ENCODE data around the gene RPRD2. TPM values are rescaled to one million over a fixed set of nuclear protein-coding genes. Genes with fewer than 3 reads are reported as not detected.

Gene RPRD2
- polyA plus RNA-seq, 3 donors, result 5.9 to 9.7 (median 8.2) TPM

GRCh38 chr1:150320667-150320978 is 43.3 kb upstream of the RPRD2 start:
- Histone ChIP-seq H3K79me2 (ENCODE audit: insufficient read depth, low read length) (peaks cover 43% of the 10 kb centered on the region), H3K9me3 (replicated peaks in 1 of 2; ENCODE audit: control insufficient read depth in 1 of 2, insufficient read depth in 1 of 2, low read length in 2 of 2) (no peaks in the 10 kb centered on the region)
- 82% methylated on average over 6 of the region's 8 CpGs for WGBS (ENCODE audit: insufficient coverage)

GRCh38 chr1:150321826-150322166 is 42.2 kb upstream of the RPRD2 start:
- H3K79me2 ChIP-seq (ENCODE audit: insufficient read depth, low read length), result peaks cover 55% of the 10 kb centered on the region
- no peak for TF ChIP-seq CTCF (IDR thresholded peaks at IDR 0.05)
- H3K4me1 Mint-ChIP-seq, result peaks cover 19% of the 10 kb centered on the region
- peak overlapping the region; percentile 78 for H2AFZ ChIP-seq (ENCODE audit: insufficient read depth, low read depth, low read length, poor library complexity, severe bottlenecking)
- DNase-seq, result peak in 2 of 3 donors; percentile 0 to 22
- peaks cover 21% of the 10 kb centered on the region in 2 donors for H3K4me1 ChIP-seq (ENCODE audit: control insufficient read depth in 1 of 2, insufficient read depth in 2 of 2, low read length in 2 of 2)
- intact Hi-C loops (cut with micrococcal nuclease), result loop anchor here (2.0 to 5.0 kb wide), 2 partner anchors 41 to 53 kb away; partner anchors contain the start of genes RPRD2 (in 2 of the 2) and APH1A (in 1 of the 2)
- no peaks in the 10 kb centered on the region for H3K9me3 Mint-ChIP-seq
- H3K36me3 ChIP-seq (replicated peaks in 1 of 2; ENCODE audit: control insufficient read depth in 1 of 2, insufficient read depth in 2 of 2, low read length in 2 of 2), result peaks cover 21 to 28% of the 10 kb centered on the region in 2 donors
- peaks cover 14% of the 10 kb centered on the region for H4K20me1 ChIP-seq (ENCODE audit: insufficient read depth, low read length)
- no peaks in the 10 kb centered on the region for H3K27me3 ChIP-seq (ENCODE audit: control insufficient read depth in 2 of 2, insufficient read depth in 2 of 2, low read length in 2 of 2)
- peak overlapping the region; percentile 81 for H3K9ac ChIP-seq (ENCODE audit: insufficient read depth, low read length, poor library complexity, severe bottlenecking)
- H3K27ac ChIP-seq (ENCODE audit: low read depth in 1 of 2, low read length in 2 of 2), result peak overlapping the region; percentile 92 to 93
- whole genome bisulfite sequencing (ENCODE audit: insufficient coverage), result 0% methylated on average over 2 of the region's 9 CpGs
- H3K4me3 ChIP-seq (replicated peaks in 1 of 3; ENCODE audit: low read depth in 2 of 3, low read length in 3 of 3), result peak overlapping the region; percentile 86 to 94 (median 93)
- no peaks in the 10 kb centered on the region for H3K9me3 ChIP-seq (replicated peaks in 1 of 2; ENCODE audit: control insufficient read depth in 1 of 2, insufficient read depth in 1 of 2, low read length in 2 of 2)
- H3K36me3 Mint-ChIP-seq, result peaks cover 25 to 37% of the 10 kb centered on the region in 2 donors
- H3K27me3 Mint-ChIP-seq (ENCODE audit: low read depth in 3 of 3), result no peaks in the 10 kb centered on the region
- H3K4me2 ChIP-seq (replicated peaks; ENCODE audit: extremely low read depth, low read length, poor library complexity, severe bottlenecking), result peak overlapping the region; percentile 90
- H3K27ac Mint-ChIP-seq, result peak overlapping the region; percentile 99 to 100 (median 100)
- H3K4me3 Mint-ChIP-seq, result peak overlapping the region; percentile 99 to 100

More at GRCh38 chr1:150320667-150320978, 43.3 kb upstream of the RPRD2 start:
- peaks cover 25 to 29% of the 10 kb centered on the region in 2 donors for H3K4me1 ChIP-seq (ENCODE audit: control insufficient read depth in 1 of 2, insufficient read depth in 2 of 2, low read length in 2 of 2)
- H3K9ac ChIP-seq (ENCODE audit: insufficient read depth, low read length, poor library complexity, severe bottlenecking), result peak overlapping the region; percentile 81
- Mint-ChIP-seq H3K27me3 (ENCODE audit: low read depth in 3 of 3) (no peaks in the 10 kb centered on the region), H3K27ac (peak overlapping the region; percentile 99 to 100 (median 100)), H3K9me3 (no peaks in the 10 kb centered on the region), H3K36me3 (peaks cover 14 to 25% of the 10 kb centered on the region in 2 donors), H3K4me3 (peak overlapping the region; percentile 99 to 100), H3K4me1 (peaks cover 21% of the 10 kb centered on the region)
- H3K36me3 ChIP-seq (replicated peaks in 1 of 2; ENCODE audit: control insufficient read depth in 1 of 2, insufficient read depth in 2 of 2, low read length in 2 of 2), result peaks cover 9 to 17% of the 10 kb centered on the region in 2 donors
- peak overlapping the region; percentile 86 to 94 (median 93) for H3K4me3 ChIP-seq (replicated peaks in 1 of 3; ENCODE audit: low read depth in 2 of 3, low read length in 3 of 3)
- peaks cover 10% of the 10 kb centered on the region for H4K20me1 ChIP-seq (ENCODE audit: insufficient read depth, low read length)
- intact Hi-C loops (cut with micrococcal nuclease), result loop anchor here (5.0 kb wide), 1 partner anchor 42 kb away; the partner anchor contains the start of gene RPRD2 (in 2 of the 2)
- H3K4me2 ChIP-seq (replicated peaks; ENCODE audit: extremely low read depth, low read length, poor library complexity, severe bottlenecking), result peak overlapping the region; percentile 90
- H3K27ac ChIP-seq (ENCODE audit: low read depth in 1 of 2, low read length in 2 of 2), result peak overlapping the region; percentile 92 to 93
- DNase-seq, result peak; percentile 3 to 16 (median 7)
- peak overlapping the region; percentile 78 for H2AFZ ChIP-seq (ENCODE audit: insufficient read depth, low read depth, low read length, poor library complexity, severe bottlenecking)
- H3K27me3 ChIP-seq (ENCODE audit: control insufficient read depth in 2 of 2, insufficient read depth in 2 of 2, low read length in 2 of 2), result no peaks in the 10 kb centered on the region
- no peak for TF ChIP-seq CTCF (IDR thresholded peaks at IDR 0.05)

All from CD14-positive monocyte (primary cell).